OCI-LY3 (cell line): Measurements from ENCODE around the gene POGZ.

Source experiments
- H2AFZ ChIP-seq: fragments of 200-600, 300-600 bp; shearing (Covaris generic); 2 replicates; pipeline ENCODE4 v1.6.0; 2014; ENCODE audit warnings: antibody characterized with exemption, low read depth, low read length
- H3K27ac ChIP-seq: fragments of 200-600, 300-600 bp; sonication (generic); 2 replicates; pipeline ENCODE4 v1.5.1; 2014; ENCODE audit warnings: mild to moderate bottlenecking, low read length, moderate library complexity, mixed read lengths
- H3K27me3 ChIP-seq: fragments of 200-600, 300-600 bp; sonication (generic); 2 replicates; pipeline ENCODE4 v1.6.1; 2014; ENCODE audit warnings: low read depth, low read length, mixed read lengths
- H3K36me3 ChIP-seq: fragments of 200-600, 300-600 bp; sonication (generic); replicated peaks from 2 replicates; pipeline ENCODE3; 2014; ENCODE audit warnings: low read depth, low read length, mixed read lengths
- H3K4me1 ChIP-seq: fragments of 300-600, 200-600 bp; sonication (generic); 2 replicates; pipeline ENCODE4 v1.6.1; 2014; ENCODE audit warnings: low read length, mixed read lengths
- H3K4me2 ChIP-seq: fragments of 200-600, 300-600 bp; sonication (generic); 2 replicates; pipeline ENCODE4 v1.6.1; 2014; ENCODE audit warnings: low read length, mixed read lengths
- H3K4me3 ChIP-seq: fragments of 300-600, 200-600 bp; sonication (generic); 2 replicates; pipeline ENCODE4 v1.5.1; 2014; ENCODE audit warnings: antibody characterized with exemption, mild to moderate bottlenecking, low read length, moderate library complexity
- H3K79me2 ChIP-seq: fragments of 300-600, 200-600 bp; shearing (Covaris generic); 2 replicates; pipeline ENCODE4 v1.6.1; 2014; ENCODE audit warnings: mild to moderate bottlenecking, low read length, mixed read lengths
- H3K9ac ChIP-seq: fragments of 300-600, 200-600 bp; shearing (Covaris generic); 2 replicates; pipeline ENCODE4 v1.6.0; 2014; ENCODE audit warnings: mild to moderate bottlenecking, low read length, moderate library complexity
- H3K9me3 ChIP-seq: fragments of 200-600, 300-600 bp; shearing (Covaris generic); 2 replicates; pipeline ENCODE4 v1.6.1; 2014; ENCODE audit warnings: low read length, mixed read lengths; ENCODE audit not compliant: insufficient read depth
- H4K20me1 ChIP-seq: fragments of 200-600, 300-600 bp; sonication (generic); 2 replicates; pipeline ENCODE4 v1.6.1; 2016; ENCODE audit warnings: low read length, mixed read lengths; ENCODE audit not compliant: insufficient read depth
- CTCF ChIP-seq: fragments of 200-600, 300-600 bp; sonication (generic); IDR thresholded peaks from 2 replicates; pipeline ENCODE4 v1.5.1; 2014; ENCODE audit warnings: antibody characterized with exemption, low read length, low read depth
- EZH2phosphoT487 ChIP-seq: fragments of 200-600 bp; shearing (Covaris generic); IDR thresholded peaks from 2 replicates; pipeline ENCODE4 v1.6.1; 2018; ENCODE audit warnings: antibody characterized with exemption, mixed run types, low read depth

Gene POGZ

GRCh38 chr1:151407304-151407703, 52.0 kb downstream of the POGZ start:
- TF ChIP-seq EZH2phosphoT487 = no peak
- no peak for TF ChIP-seq CTCF
- Histone ChIP-seq H4K20me1 (no peaks in the 10 kb centered on the region), H3K4me3 (no peak overlapping the region), H3K36me3 (peaks cover 79% of the 10 kb centered on the region), H3K9me3 (no peaks in the 10 kb centered on the region), H3K79me2 (peaks cover 2% of the 10 kb centered on the region; the same call in 1 of the 2 replicates), H3K9ac (no peak overlapping the region), H3K4me1 (no peaks in the 10 kb centered on the region), H2AFZ (no peak overlapping the region), H3K27me3 (no peaks in the 10 kb centered on the region), H3K4me2 (no peak overlapping the region), H3K27ac (no peak overlapping the region)

- Histone ChIP-seq H3K4me1 (no peaks in the 10 kb centered on the region), H3K4me2 (no peak overlapping the region), H3K27me3 (no peaks in the 10 kb centered on the region), H3K4me3 (no peak overlapping the region), H3K9me3 (no peaks in the 10 kb centered on the region), H4K20me1 (no peaks in the 10 kb centered on the region), H2AFZ (no peak overlapping the region), H3K36me3 (peaks cover 79% of the 10 kb centered on the region), H3K27ac (no peak overlapping the region), H3K79me2 (peaks cover 11% of the 10 kb centered on the region), H3K9ac (no peak overlapping the region)
- no peak for TF ChIP-seq CTCF
- no peak for TF ChIP-seq EZH2phosphoT487
Measured at GRCh38 chr1:151406176-151406575, 53.1 kb downstream of the POGZ start.

- Histone ChIP-seq H3K79me2 (peaks cover 19% of the 10 kb centered on the region), H4K20me1 (peaks cover 3% of the 10 kb centered on the region; the same call in 1 of the 2 replicates), H3K9me3 (no peaks in the 10 kb centered on the region), H2AFZ (no peak overlapping the region), H3K4me2 (no peak overlapping the region), H3K4me3 (no peak overlapping the region), H3K9ac (no peak overlapping the region), H3K27ac (no peak overlapping the region), H3K27me3 (no peaks in the 10 kb centered on the region), H3K36me3 (peaks cover 79% of the 10 kb centered on the region), H3K4me1 (peaks cover 5% of the 10 kb centered on the region)
- TF ChIP-seq CTCF (no peak), EZH2phosphoT487 (no peak)
Measured at GRCh38 chr1:151405187-151405951, 53.9 kb downstream of the POGZ start.

GRCh38 chr1:151403612-151404011, 55.7 kb downstream of the POGZ start:
- Histone ChIP-seq H3K79me2 (peaks cover 30% of the 10 kb centered on the region), H3K27ac (no peak overlapping the region), H3K36me3 (peaks cover 69% of the 10 kb centered on the region), H3K9ac (no peak overlapping the region), H2AFZ (no peak overlapping the region), H3K4me3 (no peak overlapping the region), H3K9me3 (no peaks in the 10 kb centered on the region), H4K20me1 (peaks cover 3% of the 10 kb centered on the region; the same call in 1 of the 2 replicates), H3K27me3 (no peaks in the 10 kb centered on the region), H3K4me1 (peaks cover 11% of the 10 kb centered on the region), H3K4me2 (no peak overlapping the region)
- TF ChIP-seq CTCF (no peak), EZH2phosphoT487 (no peak)
